GM19467 (cell line): Measurements from ENCODE around the gene PRKCQ.
"Not testable (repeated sequence)": the region's sequence is repeated elsewhere in the genome, so short reads cannot be mapped to it uniquely, and the experiment has no call there.

ENCODE experiments used
- ATAC-seq: cut with Tn5 transposase; IDR thresholded peaks from one replicate; pipeline ENCODE4 v1.9.1; 2021; ENCODE audit warnings: mild to moderate bottlenecking, moderate library complexity; ENCODE audit not compliant: unreplicated experiment

Gene PRKCQ

GRCh38 chr10:6390213-6390845, 189.7 kb downstream of the PRKCQ start:
- no peak for ATAC-seq

DNA sequence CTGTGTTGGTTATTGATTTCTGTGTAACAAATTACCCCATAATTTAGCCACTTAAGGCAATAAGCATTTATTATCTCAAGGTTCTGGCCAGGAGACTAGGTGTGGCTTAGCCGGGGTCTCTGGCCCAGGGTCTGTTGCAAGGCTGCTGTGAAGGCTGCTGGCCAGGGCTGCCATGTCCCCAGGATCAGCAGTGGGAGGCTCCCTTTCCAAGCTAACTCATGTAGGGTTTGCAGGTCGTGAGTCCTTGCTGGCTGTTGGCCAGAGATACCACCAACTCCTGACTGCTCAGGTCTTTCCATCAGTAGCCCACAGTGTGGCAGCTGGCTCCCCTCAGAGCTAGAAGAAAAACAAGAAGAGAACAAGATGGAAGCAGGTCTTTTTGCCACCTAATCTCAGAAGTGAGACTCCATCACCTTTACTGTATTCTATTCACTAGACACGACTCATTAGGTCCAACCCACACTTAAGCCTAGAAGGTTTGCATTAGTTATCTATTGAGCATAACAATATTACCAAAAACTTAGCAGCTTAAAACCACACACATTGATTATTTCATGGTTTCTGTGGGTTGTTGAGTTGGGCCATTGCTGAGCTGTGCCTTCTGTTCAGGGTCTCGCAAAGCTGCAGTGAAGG, 191.7 kb downstream of the PRKCQ start:
- no peak for ATAC-seq

- no peak for ATAC-seq
Measured at GRCh38 chr10:6386960-6387359, 193.1 kb downstream of the PRKCQ start.

- ATAC-seq, result no peak
Measured at GRCh38 chr10:6386346-6386745, 193.7 kb downstream of the PRKCQ start.

- ATAC-seq, result no peak
Measured at GRCh38 chr10:6385665-6386064, 194.4 kb downstream of the PRKCQ start.

- ATAC-seq, result no peak
Measured at GRCh38 chr10:6384847-6385246, 195.2 kb downstream of the PRKCQ start.

DNA sequence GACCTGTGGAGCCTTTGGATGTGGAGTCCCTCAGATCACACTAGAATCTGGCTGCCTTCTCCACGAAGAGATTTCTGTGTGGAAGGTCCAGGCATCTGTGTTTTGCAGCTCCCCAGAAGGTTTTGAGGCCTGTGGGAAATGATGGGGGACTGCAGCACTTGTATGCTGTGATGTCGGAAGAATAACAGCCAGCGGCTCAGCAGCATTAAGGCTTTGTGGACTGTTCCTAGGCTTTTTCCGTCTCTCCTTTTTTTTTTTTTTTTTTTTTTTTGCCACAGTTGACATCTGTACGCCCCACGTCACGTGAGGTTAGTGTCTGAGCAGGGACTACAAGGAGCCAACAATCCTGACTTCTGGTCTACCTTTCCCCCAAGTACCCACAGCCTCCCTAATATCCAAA, 196.0 kb downstream of the PRKCQ start:
- ATAC-seq, result no peak

GRCh38 chr10:6383096-6383812, 196.8 kb downstream of the PRKCQ start:
- no peak for ATAC-seq

DNA sequence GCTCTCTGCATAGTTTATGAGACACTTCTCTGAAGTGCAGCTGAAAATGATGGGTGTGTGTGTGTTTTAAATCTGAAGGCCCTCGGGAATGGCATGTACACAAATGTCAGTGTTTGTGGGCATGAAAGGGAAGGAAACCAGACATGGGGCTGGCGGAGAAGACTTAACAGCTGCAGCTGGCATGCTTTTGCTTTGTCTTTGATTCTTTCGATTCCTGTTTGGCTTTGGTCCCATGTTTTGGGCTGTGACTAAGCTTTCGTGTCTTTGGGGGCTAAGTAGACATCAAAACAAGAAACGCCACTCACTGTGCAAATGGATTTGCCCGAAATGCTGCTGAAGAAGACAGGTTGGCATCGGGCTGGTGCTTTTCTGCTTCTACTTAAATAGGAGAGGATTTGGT, 198.0 kb downstream of the PRKCQ start:
- ATAC-seq, result no peak

DNA sequence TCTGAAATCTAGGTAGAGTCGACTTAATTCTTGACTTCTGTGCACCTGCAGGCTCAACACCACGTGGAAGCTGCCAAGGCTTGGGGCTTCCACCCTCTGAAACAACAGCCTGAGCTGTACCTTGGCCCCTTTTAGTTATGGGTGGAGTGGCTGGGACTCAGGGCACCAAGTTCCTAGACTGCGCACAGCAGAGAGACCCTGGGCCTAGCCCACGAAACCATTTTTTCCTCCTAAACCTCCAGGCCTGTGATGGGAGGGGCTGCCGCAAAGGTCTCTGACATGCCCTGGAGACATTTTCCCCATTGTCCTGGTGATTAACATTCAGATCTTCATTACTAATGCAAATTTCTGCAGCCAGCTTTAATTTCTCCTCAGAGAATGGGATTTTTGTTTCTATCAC, 199.6 kb downstream of the PRKCQ start:
- ATAC-seq, result not testable (repeated sequence)

- ATAC-seq, result no peak
Measured at GRCh38 chr10:6379015-6379776, 200.9 kb downstream of the PRKCQ start.
